Measurements from ENCODE around the gene TMEM270. TPM values are rescaled to one million over a fixed set of nuclear protein-coding genes. Genes with fewer than 3 reads are reported as not detected.
"Not testable (repeated sequence)": the region's sequence is repeated elsewhere in the genome, so short reads cannot be mapped to it uniquely, and the experiment has no call there.

TMEM270 gene
- total RNA-seq, 4 donors from 2014 or later = not detected

GRCh38 chr7:73881352-73882046 is 20.5 kb downstream of the TMEM270 start:
- TF ChIP-seq CTCF (IDR thresholded peaks at IDR 0.05) = no peak
- DNase-seq (ENCODE audit: low spot score) (no peak), ATAC-seq (ENCODE audit: low FRiP score) (peak; percentile 41)

- no peak for TF ChIP-seq CTCF (IDR thresholded peaks at IDR 0.05)
- no peak for DNase-seq (ENCODE audit: low spot score)
- ATAC-seq (ENCODE audit: low FRiP score) = no peak
Observed at GRCh38 chr7:73882047-73882402, 21.1 kb downstream of the TMEM270 start.

GRCh38 chr7:73884867-73885422 is 24.0 kb downstream of the TMEM270 start:
- ATAC-seq (ENCODE audit: low FRiP score); DNase-seq (ENCODE audit: low spot score): not testable (repeated sequence)

- ATAC-seq (ENCODE audit: low FRiP score) = no peak
- DNase-seq (ENCODE audit: low spot score) = no peak
- TF ChIP-seq CTCF (IDR thresholded peaks at IDR 0.05) = no peak
Observed at GRCh38 chr7:73885433-73885974, 24.5 kb downstream of the TMEM270 start.

- TF ChIP-seq CTCF (IDR thresholded peaks at IDR 0.05) = no peak
- peak; percentile 79 for ATAC-seq (ENCODE audit: low FRiP score)
- DNase-seq (ENCODE audit: low spot score) = no peak
Observed at GRCh38 chr7:73885975-73886798, 25.2 kb downstream of the TMEM270 start.

GRCh38 chr7:73887762-73888161 is 26.8 kb downstream of the TMEM270 start:
- ATAC-seq (ENCODE audit: low FRiP score) (no peak), DNase-seq (ENCODE audit: low spot score) (no peak)
- no peak for TF ChIP-seq CTCF (IDR thresholded peaks at IDR 0.05)

- DNase-seq (ENCODE audit: low spot score) = no peak
- no peak for ATAC-seq (ENCODE audit: low FRiP score)
- TF ChIP-seq CTCF (IDR thresholded peaks at IDR 0.05) = no peak
Observed at GRCh38 chr7:73888959-73889358, 28.0 kb downstream of the TMEM270 start.

Measured in omental fat pad (tissue), 4 donors.